Measurements from ENCODE around the gene SAV1.

SAV1 gene

DNA sequence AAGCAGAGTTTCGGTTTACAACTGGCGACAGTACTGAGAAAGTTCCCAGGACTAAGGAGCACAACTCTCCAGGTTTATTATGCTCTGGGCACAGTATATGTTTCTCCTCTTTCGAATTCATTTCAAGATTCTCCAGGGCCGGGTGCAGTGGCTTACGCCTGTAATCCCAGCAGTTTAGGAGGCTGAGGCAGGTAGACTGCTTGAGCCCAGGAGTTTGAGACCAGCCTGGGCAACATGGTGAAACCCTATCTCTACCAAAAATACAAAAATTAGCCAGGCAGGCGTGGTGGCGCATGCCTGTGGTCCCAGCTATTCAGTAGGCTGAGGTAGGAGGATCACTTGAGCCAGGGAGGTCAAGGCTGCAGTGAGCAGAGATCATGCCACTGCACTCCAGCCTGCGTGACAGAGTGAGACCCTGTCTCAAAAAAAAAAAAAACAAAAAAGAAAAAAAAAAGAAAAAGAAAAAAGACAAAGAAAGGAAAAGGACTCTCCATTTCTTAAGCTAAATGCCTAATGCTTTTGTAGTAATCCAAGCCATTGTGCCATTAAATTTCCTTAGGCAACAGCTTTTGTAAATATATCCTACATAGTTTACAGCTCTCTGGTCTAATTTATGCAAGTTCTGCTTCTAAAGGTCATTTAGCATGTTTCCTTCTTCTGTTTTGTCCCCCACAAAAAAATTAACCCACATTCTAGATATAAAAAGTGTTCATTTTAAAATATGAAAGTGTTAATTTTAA, 73.4 kb downstream of the SAV1 start:
- Histone ChIP-seq H3K4me1 (ENCODE audit: insufficient read depth, low read length, poor library complexity, severe bottlenecking) (no peaks in the 10 kb centered on the region), H4K20me1 (ENCODE audit: insufficient read depth, low read length, poor library complexity, severe bottlenecking) (no peaks in the 10 kb centered on the region), H3K9ac (ENCODE audit: low read depth, low read length, poor library complexity, severe bottlenecking) (no peak overlapping the region), H3K9me3 (ENCODE audit: insufficient read depth, low read depth, low read length) (no peaks in the 10 kb centered on the region), H2AFZ (ENCODE audit: low read length) (no peak overlapping the region), H3K4me3 (ENCODE audit: low read length, poor library complexity, severe bottlenecking) (no peak overlapping the region), H3K4me2 (ENCODE audit: low read depth, low read length, poor library complexity, severe bottlenecking) (no peak overlapping the region), H3K36me3 (ENCODE audit: insufficient read depth, low read length) (peaks cover 17% of the 10 kb centered on the region; the same call in 1 of the 2 replicates), H3K79me2 (ENCODE audit: insufficient read depth, low read length) (no peaks in the 10 kb centered on the region), H3F3A (ENCODE audit: low read depth) (no peaks in the 10 kb centered on the region), H3K9me2 (replicated peaks; ENCODE audit: low read depth, low read length) (no peaks in the 10 kb centered on the region), H3K27me3 (ENCODE audit: insufficient read depth, low read length, poor library complexity, severe bottlenecking) (no peaks in the 10 kb centered on the region)
- TF ChIP-seq EZH2phosphoT487 (IDR thresholded peaks at IDR 0.05; ENCODE audit: borderline replicate concordance), result no peak
- TF ChIP-seq, protein P1, sequence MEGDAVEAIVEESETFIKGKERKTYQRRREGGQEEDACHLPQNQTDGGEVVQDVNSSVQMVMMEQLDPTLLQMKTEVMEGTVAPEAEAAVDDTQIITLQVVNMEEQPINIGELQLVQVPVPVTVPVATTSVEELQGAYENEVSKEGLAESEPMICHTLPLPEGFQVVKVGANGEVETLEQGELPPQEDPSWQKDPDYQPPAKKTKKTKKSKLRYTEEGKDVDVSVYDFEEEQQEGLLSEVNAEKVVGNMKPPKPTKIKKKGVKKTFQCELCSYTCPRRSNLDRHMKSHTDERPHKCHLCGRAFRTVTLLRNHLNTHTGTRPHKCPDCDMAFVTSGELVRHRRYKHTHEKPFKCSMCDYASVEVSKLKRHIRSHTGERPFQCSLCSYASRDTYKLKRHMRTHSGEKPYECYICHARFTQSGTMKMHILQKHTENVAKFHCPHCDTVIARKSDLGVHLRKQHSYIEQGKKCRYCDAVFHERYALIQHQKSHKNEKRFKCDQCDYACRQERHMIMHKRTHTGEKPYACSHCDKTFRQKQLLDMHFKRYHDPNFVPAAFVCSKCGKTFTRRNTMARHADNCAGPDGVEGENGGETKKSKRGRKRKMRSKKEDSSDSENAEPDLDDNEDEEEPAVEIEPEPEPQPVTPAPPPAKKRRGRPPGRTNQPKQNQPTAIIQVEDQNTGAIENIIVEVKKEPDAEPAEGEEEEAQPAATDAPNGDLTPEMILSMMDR (conservative IDR thresholded peaks at IDR 0.05; ENCODE audit: low read length), result no peak

DNA sequence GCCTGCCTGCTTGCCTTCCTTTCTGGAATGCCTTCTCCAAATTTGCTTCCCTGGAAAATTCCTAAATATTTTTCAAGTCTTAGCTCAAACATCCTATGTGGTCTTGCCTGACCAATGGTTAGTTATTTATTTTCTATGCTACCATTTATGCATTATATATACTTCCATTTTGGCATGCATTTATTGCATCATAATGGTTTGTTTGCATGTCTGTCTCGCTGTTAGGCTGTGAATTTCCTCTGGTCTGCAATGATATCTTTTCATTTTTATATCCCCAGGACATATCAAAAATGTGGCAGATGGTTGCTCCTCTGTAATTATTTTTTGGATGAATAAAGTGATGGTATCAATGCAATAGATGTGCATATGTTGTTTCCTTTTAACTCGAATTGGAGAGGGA, 77.6 kb downstream of the SAV1 start:
- no peaks in the 10 kb centered on the region for H4K20me1 ChIP-seq (ENCODE audit: insufficient read depth, low read length, poor library complexity, severe bottlenecking)
- H3K9ac ChIP-seq (ENCODE audit: low read depth, low read length, poor library complexity, severe bottlenecking), result no peak overlapping the region
- H3K4me2 ChIP-seq (ENCODE audit: low read depth, low read length, poor library complexity, severe bottlenecking), result no peak overlapping the region
- peaks cover 17% of the 10 kb centered on the region; the same call in 1 of the 2 replicates for H3K36me3 ChIP-seq (ENCODE audit: insufficient read depth, low read length)
- H3K9me2 ChIP-seq (replicated peaks; ENCODE audit: low read depth, low read length), result no peaks in the 10 kb centered on the region
- TF ChIP-seq EZH2phosphoT487 (IDR thresholded peaks at IDR 0.05; ENCODE audit: borderline replicate concordance), result no peak
- TF ChIP-seq, protein P1 (conservative IDR thresholded peaks at IDR 0.05; ENCODE audit: low read length), result no peak
- H3K9me3 ChIP-seq (ENCODE audit: insufficient read depth, low read depth, low read length), result no peaks in the 10 kb centered on the region
- no peaks in the 10 kb centered on the region for H3K27me3 ChIP-seq (ENCODE audit: insufficient read depth, low read length, poor library complexity, severe bottlenecking)
- H3F3A ChIP-seq (ENCODE audit: low read depth), result no peaks in the 10 kb centered on the region
- H3K4me1 ChIP-seq (ENCODE audit: insufficient read depth, low read length, poor library complexity, severe bottlenecking), result no peaks in the 10 kb centered on the region
- H3K79me2 ChIP-seq (ENCODE audit: insufficient read depth, low read length), result no peaks in the 10 kb centered on the region
- no peak overlapping the region for H2AFZ ChIP-seq (ENCODE audit: low read length)
- H3K4me3 ChIP-seq (ENCODE audit: low read length, poor library complexity, severe bottlenecking), result no peak overlapping the region

Data from Loucy (cell line).